Measurements from ENCODE around the gene GABRG3.

The GABRG3 gene

DNA sequence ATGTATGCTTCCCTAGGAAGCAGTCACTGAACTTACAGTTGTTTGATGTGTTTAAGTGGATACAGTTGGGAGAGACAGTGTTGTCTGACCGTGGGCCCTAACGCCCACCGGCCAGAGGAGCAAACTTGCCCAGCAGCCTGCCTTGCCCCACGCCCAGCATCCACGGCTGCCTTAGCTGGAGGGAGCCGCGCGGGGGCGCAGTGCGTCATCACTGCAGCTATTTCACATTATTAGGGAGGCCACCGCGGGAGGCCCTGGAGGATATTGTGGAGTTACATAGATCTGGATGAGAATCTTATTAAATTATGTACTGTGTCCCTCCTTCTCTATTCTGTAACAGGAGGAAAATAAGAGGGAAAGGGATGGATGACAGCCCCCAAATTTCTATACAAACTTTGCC, 267.2 kb downstream of the GABRG3 start:
- DNase-seq (ENCODE audit: low read depth in 2 of 2, low spot score in 1 of 2), result no peak

DNA sequence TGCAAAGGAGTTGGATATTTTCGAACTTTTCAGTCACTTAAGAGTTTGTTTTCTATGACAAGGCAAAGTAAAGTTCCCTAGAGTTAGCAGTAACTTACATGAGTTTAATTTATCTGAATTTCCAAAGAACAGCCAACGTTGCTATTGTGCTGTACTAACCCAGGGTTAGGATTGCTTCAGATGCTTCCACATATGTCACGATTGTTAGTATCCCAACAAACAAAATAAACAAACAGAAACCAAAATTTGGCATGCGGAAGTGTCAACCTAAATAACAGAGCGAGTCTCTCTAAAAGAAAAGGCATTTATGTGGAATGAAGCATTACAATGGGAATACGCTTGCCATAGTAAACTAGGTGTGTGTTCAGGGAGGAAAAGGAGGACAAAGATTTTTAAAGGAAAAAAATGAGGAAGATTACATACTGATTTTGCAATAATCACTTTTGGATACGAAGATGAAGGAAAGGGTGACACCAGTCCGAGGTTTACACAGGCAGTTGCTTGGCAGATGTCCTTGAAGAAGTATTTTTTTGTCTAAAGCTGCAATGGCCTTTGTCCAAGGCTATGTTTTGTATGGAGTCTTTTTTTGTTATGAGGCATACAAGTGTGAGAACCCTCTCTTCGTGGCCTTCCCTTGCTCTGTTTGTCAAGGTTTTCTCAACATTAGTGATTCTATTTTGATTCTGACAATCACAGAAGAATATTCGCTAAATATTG, 267.9 kb downstream of the GABRG3 start:
- DNase-seq (ENCODE audit: low read depth in 2 of 2, low spot score in 1 of 2), result no peak

DNA sequence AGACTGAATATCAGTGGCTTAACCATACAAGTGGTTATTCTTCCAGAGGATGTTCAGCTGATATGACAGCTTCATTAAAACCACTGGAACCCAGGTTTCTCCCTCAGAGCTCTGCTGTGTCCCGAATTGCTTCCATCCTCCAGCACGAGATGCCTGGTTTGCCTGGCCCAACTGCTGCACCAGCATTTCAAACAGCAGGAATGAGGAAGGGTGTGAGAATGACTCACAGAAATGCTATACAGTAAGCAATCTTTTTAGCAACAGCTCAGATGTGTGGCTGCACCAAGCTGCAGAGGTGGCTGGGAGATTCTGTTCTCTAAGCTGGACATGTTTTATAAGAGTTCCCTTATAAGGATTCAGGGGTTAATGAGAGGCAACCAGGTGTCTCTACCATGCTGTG, 271.0 kb downstream of the GABRG3 start:
- DNase-seq (ENCODE audit: low read depth in 2 of 2, low spot score in 1 of 2), result no peak

DNA sequence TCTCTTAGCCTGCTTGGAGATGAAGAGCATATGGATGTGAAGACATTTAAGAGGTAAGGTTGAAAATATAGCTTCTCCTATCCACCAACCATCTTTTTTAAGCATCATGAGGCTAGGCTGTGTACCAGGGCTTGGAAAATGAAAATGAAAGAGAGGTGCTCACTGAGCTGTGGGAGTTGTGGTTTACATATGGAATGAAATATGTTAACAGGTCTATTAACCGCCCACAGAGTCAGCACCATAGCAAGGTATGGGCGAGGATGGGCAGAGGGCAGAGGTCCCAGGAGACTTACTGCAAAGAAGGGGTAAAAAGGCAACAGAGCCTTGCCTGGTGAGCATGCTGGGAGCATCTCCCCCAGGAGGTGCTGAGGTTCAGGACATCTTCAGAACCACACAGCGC, 273.1 kb downstream of the GABRG3 start:
- no peak for DNase-seq (ENCODE audit: low read depth in 2 of 2, low spot score in 1 of 2)

DNA sequence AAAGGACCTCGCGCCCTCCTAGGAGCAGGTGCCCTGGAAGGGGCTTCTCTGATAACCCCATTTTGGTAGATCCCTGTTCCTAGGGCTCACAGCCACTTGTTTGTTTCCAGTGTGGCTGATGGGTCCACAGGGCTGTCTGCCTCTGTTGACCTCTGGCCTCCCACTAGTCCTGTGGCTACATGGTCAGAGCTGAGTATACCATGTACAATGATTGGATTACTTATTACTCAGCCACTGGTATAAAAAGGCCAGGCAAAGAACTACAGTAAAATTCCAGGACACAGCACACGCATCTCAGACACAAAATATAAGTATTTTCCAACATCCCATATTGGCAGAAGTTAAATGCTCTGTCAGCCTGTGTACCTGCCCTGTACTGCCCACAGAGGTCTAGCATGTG, 277.3 kb downstream of the GABRG3 start:
- DNase-seq (ENCODE audit: low read depth in 2 of 2, low spot score in 1 of 2), result no peak

DNA sequence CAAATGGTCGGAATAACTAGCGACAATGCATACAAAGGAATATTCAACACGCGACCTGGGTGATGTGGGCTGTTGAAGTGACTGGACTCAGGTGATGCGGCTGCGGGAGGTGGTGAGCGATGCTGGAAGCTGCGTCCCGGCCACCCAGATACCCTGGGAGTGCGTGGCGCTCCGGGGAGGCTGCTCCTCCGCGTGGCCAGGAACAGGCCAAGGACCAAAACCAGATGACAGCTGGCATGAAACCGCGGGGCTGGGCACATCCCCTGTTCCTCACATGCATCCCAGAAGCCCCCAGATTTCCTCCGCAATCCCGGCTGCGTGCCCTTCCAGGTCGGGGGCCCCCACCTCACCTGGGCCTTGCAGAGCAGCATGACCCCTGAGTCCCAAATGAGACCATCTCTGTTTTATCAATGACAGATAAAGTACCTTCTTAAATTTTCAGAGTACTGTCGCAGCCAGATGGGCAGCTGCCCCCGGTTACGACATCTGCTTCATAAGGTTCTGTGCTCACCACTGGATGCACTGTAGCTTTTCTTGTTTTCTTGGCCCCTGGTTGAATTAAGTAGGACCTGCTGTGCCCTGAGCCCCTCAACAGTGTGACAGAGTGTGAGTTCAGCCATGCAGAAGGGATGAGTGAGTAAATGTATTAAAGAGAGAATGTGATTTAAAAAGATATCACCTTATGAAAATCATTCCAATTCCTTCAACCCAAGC, 278.2 kb downstream of the GABRG3 start:
- no peak for DNase-seq (ENCODE audit: low read depth in 2 of 2, low spot score in 1 of 2)

DNA sequence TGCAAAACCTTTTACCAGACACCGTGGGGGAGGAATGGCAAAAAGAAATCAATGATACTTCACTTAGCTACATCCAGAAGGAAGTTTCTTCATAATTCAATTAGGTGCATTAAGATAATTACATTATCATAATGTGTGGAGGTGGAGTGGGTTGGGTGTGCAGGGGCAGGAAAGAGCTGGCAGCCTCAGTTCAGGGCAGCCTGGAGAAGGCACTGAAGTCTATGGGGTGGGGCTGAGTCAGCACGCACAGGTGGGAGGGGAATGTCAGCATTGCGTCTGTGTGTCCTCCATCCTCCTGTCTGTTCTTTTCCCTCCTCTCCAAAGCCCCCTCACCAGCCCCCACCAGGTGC, 278.8 kb downstream of the GABRG3 start:
- no peak for DNase-seq (ENCODE audit: low read depth in 2 of 2, low spot score in 1 of 2)

DNA sequence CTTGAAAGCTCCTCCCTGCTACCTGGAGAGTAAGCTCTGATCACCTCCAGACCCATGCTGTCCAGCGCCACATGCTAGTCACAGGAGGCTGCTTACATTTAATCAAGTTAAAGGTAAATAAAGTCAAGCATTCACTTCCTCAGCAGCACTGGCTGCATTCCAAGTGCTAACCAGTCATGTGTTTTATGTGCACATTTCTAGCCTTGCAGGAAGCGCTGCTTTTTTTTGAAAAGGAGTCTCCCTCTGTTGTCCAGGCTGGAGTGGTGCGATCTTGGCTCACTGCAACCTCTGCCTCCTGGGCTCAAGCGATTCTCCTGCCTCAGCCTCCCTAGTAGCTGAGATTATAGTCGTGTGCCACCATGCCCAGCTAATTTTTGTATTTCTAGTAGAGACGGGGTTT, 279.2 kb downstream of the GABRG3 start:
- no peak for DNase-seq (ENCODE audit: low read depth in 2 of 2, low spot score in 1 of 2)

DNA sequence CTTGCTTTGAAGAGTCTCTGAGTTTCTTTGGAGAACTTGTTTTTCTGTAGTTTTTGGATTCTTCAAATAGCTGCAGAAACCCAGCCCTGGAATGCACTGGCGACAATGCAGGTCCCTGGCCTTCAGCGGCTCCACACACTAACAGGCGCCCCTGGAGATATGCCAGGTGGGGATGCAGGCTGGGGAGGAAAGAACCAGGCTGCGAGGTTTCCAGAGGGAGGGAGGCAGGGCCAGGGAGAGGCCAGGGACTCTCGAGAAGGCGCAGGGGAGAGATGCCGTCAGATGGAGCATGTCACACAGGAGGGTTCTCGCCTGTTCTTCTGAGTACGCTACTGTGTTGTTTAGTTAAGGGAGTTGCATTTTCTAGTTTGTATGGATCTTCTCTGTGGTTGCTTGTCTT, 283.1 kb downstream of the GABRG3 start:
- no peak for DNase-seq (ENCODE audit: low read depth in 2 of 2, low spot score in 1 of 2)

DNA sequence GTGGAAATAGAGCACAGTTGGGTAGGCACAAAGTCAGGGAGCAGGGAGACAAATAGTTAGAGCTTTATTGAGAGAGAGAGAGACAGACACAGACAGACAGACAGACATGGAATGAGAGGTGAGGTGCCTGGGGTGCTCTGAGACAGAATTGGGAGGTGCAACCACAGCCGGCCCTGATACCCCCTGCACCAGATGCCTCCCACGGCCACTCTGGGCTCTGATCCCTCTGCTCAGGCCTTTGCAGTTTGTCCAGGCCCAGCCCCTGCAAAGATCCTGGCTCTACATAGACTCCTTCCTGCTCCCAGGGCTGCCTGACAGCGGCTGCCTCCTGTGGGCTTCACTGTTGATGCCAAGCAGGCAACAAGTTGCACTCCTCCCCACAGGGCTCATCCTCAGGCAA, 283.8 kb downstream of the GABRG3 start:
- DNase-seq (ENCODE audit: low read depth in 2 of 2, low spot score in 1 of 2), result no peak

DNA sequence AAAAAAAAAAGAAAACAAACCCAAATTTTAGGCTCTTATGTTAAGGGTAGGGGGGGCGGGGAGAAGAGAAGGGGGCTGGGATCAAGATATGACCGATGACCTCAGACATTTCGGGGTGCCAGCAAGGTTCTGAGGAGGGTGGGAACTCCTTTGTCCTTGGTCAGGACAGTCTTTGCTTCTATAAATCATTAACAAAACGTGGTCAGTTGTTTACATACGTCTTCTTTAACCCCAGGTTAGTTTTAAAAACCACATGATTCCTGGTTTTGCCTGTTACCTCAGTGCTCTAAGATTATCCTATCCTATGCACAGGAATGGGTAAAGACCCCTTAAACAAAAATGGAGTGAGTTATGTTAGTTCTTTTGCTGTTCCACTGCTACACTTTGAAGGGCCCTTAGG, 285.5 kb downstream of the GABRG3 start:
- no peak for DNase-seq (ENCODE audit: low read depth in 2 of 2, low spot score in 1 of 2)

DNA sequence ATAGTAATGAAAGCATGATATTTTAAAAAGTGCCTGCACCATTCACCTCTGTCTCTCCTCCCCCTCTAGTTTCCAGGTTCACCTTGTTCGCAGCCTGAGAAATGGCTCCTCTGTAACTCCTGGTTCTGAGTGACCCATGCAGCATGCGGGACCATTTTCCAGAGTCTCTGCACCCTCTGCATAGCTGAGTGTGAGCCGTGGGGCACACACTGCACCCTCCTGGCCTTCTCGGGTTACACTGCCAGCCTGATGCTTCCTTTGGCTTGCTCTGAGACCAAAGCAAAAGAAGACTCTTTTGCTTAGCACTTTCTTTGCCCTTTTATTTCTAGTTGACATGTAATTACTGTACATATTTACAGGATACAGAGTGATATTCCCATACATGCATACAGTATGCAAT, 287.3 kb downstream of the GABRG3 start:
- DNase-seq (ENCODE audit: low read depth in 2 of 2, low spot score in 1 of 2), result no peak

DNA sequence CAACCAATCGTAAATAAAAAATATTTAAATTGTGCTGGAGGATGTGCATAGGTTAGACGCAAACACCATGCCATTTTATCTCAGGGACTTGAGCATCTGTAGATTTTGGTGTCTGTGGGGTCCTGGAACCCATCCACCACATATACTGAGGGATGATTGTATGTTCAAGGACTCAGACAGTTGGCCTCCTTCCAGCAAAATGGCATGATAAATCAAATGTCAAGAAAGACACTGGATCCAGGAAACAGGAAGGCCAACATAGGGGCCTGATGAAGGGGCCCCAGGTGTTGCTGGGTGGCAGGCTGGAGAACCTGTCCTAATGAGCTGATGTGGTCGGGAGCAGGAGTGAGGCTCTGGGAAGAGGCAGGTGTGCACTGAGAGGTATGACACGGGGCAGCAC, 289.5 kb downstream of the GABRG3 start:
- DNase-seq (ENCODE audit: low read depth in 2 of 2, low spot score in 1 of 2), result no peak

DNA sequence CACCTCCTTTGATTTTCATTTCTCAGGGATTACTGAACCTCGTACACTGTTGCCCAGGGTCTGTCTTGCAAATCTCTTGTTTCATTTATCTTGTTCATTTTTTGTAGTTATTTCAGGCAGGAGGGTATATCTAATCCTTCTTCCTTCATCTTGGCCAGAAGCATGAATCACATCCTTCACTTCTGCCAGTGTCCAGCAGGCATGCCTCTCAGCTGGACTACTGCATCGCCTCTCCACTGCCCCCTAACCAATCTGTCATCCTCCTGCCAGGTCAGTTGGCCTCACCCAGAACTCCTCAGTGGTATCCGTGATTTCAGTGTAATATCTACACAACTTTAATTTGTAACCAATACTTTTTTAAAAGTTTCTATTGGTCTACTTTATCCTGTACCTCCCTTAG, 297.9 kb downstream of the GABRG3 start:
- no peak for DNase-seq (ENCODE audit: low read depth in 2 of 2, low spot score in 1 of 2)

DNA sequence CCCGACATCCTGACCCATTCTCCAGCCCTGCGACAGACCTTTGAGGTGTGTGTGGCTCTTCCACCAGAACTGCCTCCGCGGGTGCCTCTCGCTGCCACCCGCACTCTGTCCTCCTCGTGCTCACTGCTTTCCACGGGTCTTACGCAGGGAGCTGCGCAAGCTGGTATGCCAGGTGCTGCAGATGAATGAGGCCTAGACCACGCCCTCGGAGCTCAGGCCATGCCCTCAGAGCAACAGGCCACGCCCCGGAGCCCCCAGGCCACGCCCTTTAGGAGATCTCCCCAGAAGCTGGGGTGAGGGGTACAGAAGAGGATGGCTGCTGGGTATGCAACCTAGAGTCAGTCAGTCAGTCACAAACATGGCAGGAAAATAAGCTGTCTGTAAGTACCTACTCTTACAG, 300.3 kb downstream of the GABRG3 start:
- no peak for DNase-seq (ENCODE audit: low read depth in 2 of 2, low spot score in 1 of 2)

DNA sequence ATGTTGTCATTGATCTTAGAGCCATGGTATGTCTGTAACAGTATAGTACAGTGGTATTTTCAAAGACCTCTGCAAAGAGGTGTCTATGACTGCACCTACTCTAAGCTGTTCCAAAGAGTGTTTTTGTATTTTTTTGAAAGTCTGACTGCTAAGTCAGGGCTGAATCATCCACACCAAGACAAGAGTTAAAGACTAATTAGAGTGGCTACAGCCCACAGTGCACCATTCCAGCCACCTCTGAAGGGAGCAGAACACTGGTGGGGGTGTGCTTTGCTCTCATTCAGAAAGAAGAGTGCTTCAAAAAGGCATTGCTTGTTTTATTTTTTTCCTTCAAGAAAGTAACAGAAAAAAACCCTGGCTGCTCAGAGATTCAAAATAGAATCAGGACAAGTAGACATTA, 301.4 kb downstream of the GABRG3 start:
- no peak for DNase-seq (ENCODE audit: low read depth in 2 of 2, low spot score in 1 of 2)

DNA sequence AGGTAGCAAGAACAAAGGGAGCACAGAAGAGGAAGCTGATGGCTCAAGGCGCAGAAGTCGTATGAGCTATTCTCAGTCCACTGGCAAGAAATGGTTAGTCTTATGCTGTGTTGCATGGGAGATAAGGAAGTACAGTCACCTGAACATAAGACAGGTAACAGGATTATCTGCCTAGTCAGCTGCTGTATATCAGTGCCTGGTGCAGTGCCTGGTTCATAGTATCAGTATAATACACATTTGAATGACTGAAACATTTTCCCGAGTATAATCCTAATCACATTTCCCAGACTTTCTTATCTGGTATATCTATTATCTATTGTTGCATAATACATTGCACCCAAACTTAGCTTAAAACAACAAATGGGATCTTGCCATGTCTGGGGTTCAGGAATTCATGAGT, 302.5 kb downstream of the GABRG3 start:
- DNase-seq (ENCODE audit: low read depth in 2 of 2, low spot score in 1 of 2), result no peak

DNA sequence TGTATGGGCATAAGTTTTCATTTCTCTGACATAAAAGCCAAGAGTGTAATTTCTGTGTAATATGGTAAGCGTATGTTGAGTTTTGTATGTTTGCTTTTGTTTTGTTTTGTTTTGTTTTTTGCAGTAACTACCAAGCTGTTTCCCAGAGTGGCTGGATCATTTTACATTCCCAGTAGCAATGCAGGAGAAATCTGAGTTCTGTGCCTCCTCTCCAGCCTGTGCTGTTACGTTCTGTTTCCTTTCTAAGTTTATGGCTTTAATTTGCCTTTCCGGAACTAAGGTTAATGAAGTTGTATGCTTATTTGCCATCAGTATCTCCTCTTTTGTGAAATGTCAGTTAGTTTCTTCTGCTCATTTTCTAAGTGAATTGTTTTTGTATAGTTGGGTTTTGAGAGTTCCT, 307.8 kb downstream of the GABRG3 start:
- no peak for DNase-seq (ENCODE audit: low read depth in 2 of 2, low spot score in 1 of 2)

DNA sequence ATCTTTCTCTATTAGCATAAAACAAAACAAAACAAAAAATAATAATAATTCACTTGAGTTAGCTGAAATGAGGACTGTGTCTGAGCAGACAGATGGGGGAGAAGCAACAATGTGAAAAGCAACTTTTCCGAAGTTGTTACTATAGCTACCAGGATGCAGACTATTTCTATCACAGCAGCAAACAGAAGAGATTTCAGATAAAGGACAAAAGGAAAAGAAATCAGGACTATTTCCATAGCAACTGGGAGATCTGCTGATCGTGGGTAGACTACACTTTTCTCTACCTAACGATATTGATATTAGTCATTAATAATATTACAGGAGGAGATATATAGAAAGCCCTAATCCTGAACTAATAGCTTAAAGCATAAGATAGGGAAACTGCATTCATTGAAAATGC, 321.7 kb downstream of the GABRG3 start:
- DNase-seq (ENCODE audit: low read depth in 2 of 2, low spot score in 1 of 2), result no peak

DNA sequence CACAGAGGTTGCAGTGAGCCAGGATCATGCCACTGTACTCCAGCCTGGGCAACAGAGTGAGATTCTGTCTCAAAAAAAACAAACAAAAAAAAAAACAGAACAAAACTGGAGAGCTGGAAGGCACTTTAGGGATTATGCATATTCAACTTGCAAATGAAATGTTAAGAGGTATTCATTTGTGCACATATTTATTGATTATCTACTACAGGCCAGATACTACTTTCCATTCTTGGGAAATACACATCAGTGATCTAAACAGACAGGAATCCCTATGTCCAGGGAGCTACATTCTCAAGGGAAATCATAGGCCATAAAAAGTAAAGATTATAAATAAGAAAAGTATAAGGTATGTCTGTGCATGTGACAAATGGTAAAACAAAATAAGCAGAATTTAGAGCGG, 322.6 kb downstream of the GABRG3 start:
- no peak for DNase-seq (ENCODE audit: low read depth in 2 of 2, low spot score in 1 of 2)

DNA sequence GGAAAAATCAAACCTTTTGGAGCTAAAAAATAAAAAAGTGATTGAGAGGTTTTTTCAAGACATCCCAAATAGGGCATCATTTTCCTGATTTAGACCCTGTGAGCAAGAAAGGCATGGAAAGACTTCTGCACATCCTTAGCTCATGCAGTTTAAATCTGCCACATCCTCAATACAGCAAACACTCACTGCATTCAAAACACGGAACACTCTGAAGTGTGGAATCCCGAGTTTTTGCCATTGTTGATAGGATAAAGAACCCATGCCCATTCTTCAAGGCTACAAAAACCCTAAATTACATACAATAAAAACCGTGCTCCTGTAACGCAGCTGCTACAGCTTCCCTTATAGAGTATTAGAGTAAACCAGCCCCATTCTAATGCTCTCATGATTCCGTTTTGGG, 346.8 kb downstream of the GABRG3 start:
- no peak for DNase-seq (ENCODE audit: low read depth in 2 of 2, low spot score in 1 of 2)

DNA sequence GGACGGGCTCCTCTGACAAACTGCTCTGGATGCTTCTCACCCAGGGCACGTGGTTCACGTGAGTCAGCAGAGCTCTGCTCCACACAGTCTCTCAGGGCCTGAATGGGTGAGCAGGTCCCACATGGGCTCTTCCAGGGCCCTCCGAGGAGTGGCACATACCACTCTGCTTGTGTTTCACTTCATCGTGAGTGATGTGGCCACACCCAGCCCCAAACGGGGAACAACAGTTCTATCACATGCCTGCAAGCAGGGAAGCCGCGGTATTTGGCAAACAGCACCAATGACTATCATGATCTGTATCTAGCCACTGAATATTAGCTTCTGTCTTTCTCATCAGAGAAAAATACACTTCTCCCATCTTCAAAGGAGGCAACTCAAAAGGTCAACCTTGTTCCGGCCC, 352.8 kb downstream of the GABRG3 start:
- DNase-seq (ENCODE audit: low read depth in 2 of 2, low spot score in 1 of 2), result no peak

DNA sequence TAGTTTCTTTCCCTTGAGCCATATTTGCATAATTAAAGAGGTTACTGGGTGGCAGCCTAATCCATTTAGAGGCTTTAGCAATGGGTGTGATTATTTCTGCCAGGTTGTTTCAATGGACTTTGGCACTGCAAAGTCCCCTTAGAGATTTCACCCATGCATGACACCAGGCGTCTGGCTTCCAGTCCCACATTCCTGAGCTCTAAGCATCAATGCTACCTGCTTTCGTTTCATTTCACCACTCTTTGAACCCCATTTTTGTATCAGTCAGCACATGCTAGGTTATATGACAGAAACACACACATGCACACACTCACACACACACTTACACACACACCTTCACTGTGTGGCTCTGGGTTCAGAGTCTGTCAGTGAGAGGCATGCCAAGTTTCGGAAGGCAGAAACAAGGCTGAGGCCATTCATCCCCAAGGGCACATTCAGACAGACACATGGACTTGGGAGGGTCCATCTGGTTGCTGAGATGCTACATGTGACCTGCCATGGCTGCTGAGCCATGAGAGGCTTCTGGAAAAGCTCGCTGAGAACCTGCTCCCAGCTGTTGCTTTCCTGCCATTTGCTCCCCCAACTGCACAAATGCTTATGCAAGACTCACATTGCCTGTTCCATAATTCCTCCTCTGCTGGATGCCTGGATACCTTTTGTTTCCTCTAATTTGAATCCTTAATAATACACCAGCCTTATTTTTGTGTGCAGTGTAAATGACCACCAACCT, 354.1 kb downstream of the GABRG3 start:
- no peak for DNase-seq (ENCODE audit: low read depth in 2 of 2, low spot score in 1 of 2)

All from stimulated activated CD8-positive, alpha-beta memory T cell treated with anti-CD3 and anti-CD28 coated beads, Interleukin-4, amount 100 ng/mL, for 4 hours (primary cell).